ENCODE results near the gene SMIM9. TPM values are rescaled to one million over a fixed set of nuclear protein-coding genes. Genes with fewer than 3 reads are reported as not detected.

Gene SMIM9
- total and polyA plus RNA-seq, 2 donors from 2014 or later: not detected

- Histone ChIP-seq H3K9ac (ENCODE audit: low read length in 3 of 3) (no peak overlapping the region), H3K4me1 (ENCODE audit: control insufficient read depth in 2 of 3, insufficient read depth in 2 of 3, low read depth in 1 of 3, low read length in 3 of 3) (peaks cover 0 to 3% (median 3%) of the 10 kb centered on the region in 3 donors), H3K4me3 (ENCODE audit: low read length in 3 of 3) (no peak overlapping the region), H3K9me3 (ENCODE audit: control insufficient read depth in 2 of 3, insufficient read depth in 1 of 3, low read length in 3 of 3) (no peaks in the 10 kb centered on the region), H3K27ac (ENCODE audit: low read depth in 2 of 2, low read length in 2 of 2) (no peak overlapping the region), H3K36me3 (ENCODE audit: control insufficient read depth in 2 of 3, insufficient read depth in 3 of 3, low read length in 3 of 3) (no peaks in the 10 kb centered on the region), H3K27me3 (ENCODE audit: control insufficient read depth, insufficient read depth, low read length) (no peaks in the 10 kb centered on the region)
- intact Hi-C loops (cut with DNase I): no loop called here
- DNase-seq (no peak), FAIRE-seq (no peak)
- TF ChIP-seq CTCF (IDR thresholded peaks at IDR 0.05; ENCODE audit: borderline replicate concordance, extremely low read depth, insufficient read depth): no peak
Observed at GRCh38 chrX:154795016-154795415, 39.4 kb downstream of the SMIM9 start.

GRCh38 chrX:154793084-154793795 is 41.2 kb downstream of the SMIM9 start:
- FAIRE-seq (peak; percentile 15), DNase-seq (no peak)
- Histone ChIP-seq H3K27ac (ENCODE audit: low read depth in 2 of 2, low read length in 2 of 2) (no peak overlapping the region), H3K4me3 (ENCODE audit: low read length in 3 of 3) (no peak overlapping the region), H3K4me1 (ENCODE audit: control insufficient read depth in 2 of 3, insufficient read depth in 2 of 3, low read depth in 1 of 3, low read length in 3 of 3) (peaks cover 0 to 3% (median 2%) of the 10 kb centered on the region in 3 donors), H3K9ac (ENCODE audit: low read length in 3 of 3) (no peak overlapping the region), H3K9me3 (ENCODE audit: control insufficient read depth in 2 of 3, insufficient read depth in 1 of 3, low read length in 3 of 3) (no peaks in the 10 kb centered on the region), H3K27me3 (ENCODE audit: control insufficient read depth, insufficient read depth, low read length) (no peaks in the 10 kb centered on the region), H3K36me3 (ENCODE audit: control insufficient read depth in 2 of 3, insufficient read depth in 3 of 3, low read length in 3 of 3) (no peaks in the 10 kb centered on the region)
- intact Hi-C loops (cut with DNase I): no loop called here
- no peak for TF ChIP-seq CTCF (IDR thresholded peaks at IDR 0.05; ENCODE audit: borderline replicate concordance, extremely low read depth, insufficient read depth)

GRCh38 chrX:154791939-154792338 is 42.5 kb downstream of the SMIM9 start:
- intact Hi-C loops (cut with DNase I): no loop called here
- no peak for FAIRE-seq
- no peak for DNase-seq
- Histone ChIP-seq H3K9me3 (ENCODE audit: control insufficient read depth in 2 of 3, insufficient read depth in 1 of 3, low read length in 3 of 3) (no peaks in the 10 kb centered on the region), H3K36me3 (ENCODE audit: control insufficient read depth in 2 of 3, insufficient read depth in 3 of 3, low read length in 3 of 3) (no peaks in the 10 kb centered on the region), H3K27me3 (ENCODE audit: control insufficient read depth, insufficient read depth, low read length) (no peaks in the 10 kb centered on the region), H3K27ac (ENCODE audit: low read depth in 2 of 2, low read length in 2 of 2) (peak overlapping the region in 1 of 2 donors; percentile 23), H3K9ac (ENCODE audit: low read length in 3 of 3) (no peak overlapping the region), H3K4me3 (ENCODE audit: low read length in 3 of 3) (no peak overlapping the region), H3K4me1 (ENCODE audit: control insufficient read depth in 2 of 3, insufficient read depth in 2 of 3, low read depth in 1 of 3, low read length in 3 of 3) (peaks cover 0 to 3% (median 2%) of the 10 kb centered on the region in 3 donors)
- no peak for TF ChIP-seq CTCF (IDR thresholded peaks at IDR 0.05; ENCODE audit: borderline replicate concordance, extremely low read depth, insufficient read depth)

All from kidney (tissue), 14 donors.